ENCODE measurements around the gene FAM222B.

- TF ChIP-seq EZH2phosphoT487 (IDR thresholded peaks at IDR 0.05), result no peak
- TF ChIP-seq CTCF (IDR thresholded peaks at IDR 0.05), result no peak
Observed at GRCh38 chr17:28737770-28738679, 104.6 kb downstream of the FAM222B start.
